ENCODE data around the gene RPUSD1.

Gene RPUSD1

DNA sequence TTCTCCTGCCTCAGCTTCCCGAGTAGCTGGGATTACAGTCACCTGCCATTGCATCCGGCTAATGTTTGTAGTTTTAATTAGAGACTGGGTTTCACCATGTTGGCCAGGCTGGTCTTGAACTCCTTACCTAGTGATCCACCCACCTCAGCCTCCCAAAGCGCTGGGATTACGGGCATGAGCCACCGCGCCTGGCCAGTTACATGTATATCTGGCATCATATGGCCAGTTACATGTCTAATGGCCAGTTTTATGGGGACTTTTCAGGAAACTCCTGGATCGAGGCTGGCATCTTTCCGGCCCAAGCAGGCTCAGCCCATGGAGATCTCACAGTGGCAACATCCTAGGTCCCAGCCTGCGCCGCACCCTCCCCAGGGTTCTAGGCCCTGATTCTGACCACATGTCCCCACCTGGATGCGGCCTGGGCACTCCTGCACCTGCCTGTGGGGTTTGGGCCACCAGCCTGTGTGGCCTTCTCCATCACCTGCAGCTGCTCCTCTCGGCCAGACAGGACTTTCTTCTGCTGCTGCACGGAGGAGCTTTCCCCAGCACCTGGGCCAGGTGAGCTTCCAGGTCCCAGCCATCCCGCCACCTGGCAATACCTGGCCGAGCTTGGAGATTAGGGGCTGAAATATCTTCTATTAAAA, 46.1 kb downstream of the RPUSD1 start:
- no peak for DNase-seq

GRCh38 chr16:740764-741505, 47.2 kb downstream of the RPUSD1 start, which contains the start of gene CIAO3:
CIAO3 (minus strand) TSS chr16:740997; CDS start chr16:740985, 12 bp downstream.
- peak; percentile 83 for DNase-seq

- DNase-seq: no peak
Measured at GRCh38 chr16:740459-740763, 47.8 kb downstream of the RPUSD1 start.

GRCh38 chr16:739560-740458, 48.4 kb downstream of the RPUSD1 start:
- DNase-seq: no peak

DNA sequence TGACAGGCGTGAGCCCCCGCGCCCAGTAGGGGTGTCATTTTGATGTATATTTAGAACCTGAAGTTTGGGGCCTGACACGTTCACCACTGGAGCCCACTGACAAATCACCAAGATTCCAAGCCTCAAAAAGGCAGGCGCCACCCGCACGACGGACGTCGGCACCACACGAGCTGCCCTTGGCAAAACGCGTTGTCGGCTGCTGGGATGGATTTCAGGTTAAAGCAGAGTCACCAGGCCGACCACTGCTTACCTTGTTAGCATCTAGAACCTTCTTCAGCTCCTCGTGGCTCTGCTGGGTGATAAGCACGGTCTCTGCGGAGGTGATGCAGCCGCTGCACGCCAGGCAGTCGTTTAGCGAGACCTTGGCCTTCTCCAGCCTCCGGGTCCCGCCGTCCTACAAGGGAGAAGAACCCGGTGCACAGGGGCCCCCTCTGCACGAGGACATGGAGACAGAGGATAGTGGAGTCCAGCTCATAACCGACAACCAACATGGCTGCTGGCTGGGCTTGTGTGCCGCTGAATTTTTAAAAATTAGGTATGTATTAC, 51.2 kb downstream of the RPUSD1 start:
- no peak for DNase-seq

- no peak for DNase-seq
Measured at GRCh38 chr16:735982-736453, 52.2 kb downstream of the RPUSD1 start.

DNA sequence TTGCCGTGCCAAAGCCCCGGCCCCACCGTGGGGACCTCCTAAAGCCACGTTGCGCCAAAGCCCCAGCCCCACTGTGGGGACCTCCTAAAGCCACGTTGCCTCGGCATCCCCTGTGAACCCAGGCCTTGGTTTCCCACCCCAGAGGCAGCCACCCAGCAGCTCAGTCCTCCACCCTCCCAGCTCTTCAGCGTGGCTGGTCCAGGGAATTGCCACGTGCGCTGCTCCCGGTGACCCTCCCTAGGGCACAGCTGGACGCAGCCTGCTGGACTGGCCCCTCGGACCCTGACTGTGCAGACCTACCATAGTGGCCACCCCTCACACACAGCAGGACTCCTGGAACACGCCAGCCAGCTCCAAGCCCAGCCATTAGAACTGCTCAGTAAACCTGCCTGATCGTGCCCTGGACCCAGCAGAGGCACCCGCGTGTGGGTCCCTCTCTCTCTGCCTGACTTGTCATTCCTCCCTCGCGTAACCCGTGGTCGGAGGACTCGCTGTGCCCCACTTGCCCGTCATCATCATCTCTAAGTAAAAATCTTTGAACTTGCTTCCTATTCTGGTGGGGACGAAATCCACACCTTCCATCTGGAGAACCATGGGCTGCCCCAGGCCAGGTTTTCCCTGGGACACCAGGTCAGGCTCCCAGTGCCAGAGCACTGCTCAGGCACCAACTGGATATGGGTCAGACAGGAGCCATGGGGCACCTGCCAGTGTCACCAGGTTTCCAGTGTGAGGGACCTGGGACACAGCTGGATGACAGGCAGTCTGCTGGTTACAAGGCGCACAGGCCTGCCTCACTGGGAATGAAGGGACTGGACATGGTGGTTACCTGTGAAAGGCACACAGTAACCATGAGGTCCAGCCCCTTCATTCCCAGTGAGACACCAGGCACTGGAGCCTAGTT, 53.0 kb downstream of the RPUSD1 start:
- no peak for DNase-seq

Measured in HCEC 1CT (cell line).